Astrocyte (in vitro differentiated cells and primary cell): ENCODE data around the gene DDO. TPM values are rescaled to one million over a fixed set of nuclear protein-coding genes. Genes with fewer than 3 reads are reported as not detected.

Source experiments
- total RNA-seq: library from RNA; stranded (reverse); gene quantifications from 2 replicates; pipeline ENCODE4 v1.2.1, GENCODE V29; 2021

The DDO gene
- total RNA-seq, 1 donor from 2014 or later: not detected

Other genes starting within 250 kb of the DDO start
- 26.3 and 29.3 TPM in 2 replicates for gene WASF1, start 235.9 kb downstream of the DDO start, total RNA-seq
- gene CDC40, start 235.1 kb downstream of the DDO start, total RNA-seq: 15.7 and 18.7 TPM in 2 replicates
- 0.36 and 0.75 TPM in 2 replicates for gene METTL24, start 57.2 kb downstream of the DDO start, total RNA-seq
- not detected in 2 replicates for gene SLC22A16, start 61.0 kb upstream of the DDO start, total RNA-seq